ENCODE data around the gene PHOSPHO1. TPM values are rescaled to one million over a fixed set of nuclear protein-coding genes. Genes with fewer than 3 reads are reported as not detected.
"Not testable (repeated sequence)": the region's sequence is repeated elsewhere in the genome, so short reads cannot be mapped to it uniquely, and the experiment has no call there.

PHOSPHO1 gene
- total RNA-seq, 1 experiment from 2014 or later = 98.3 TPM

DNA sequence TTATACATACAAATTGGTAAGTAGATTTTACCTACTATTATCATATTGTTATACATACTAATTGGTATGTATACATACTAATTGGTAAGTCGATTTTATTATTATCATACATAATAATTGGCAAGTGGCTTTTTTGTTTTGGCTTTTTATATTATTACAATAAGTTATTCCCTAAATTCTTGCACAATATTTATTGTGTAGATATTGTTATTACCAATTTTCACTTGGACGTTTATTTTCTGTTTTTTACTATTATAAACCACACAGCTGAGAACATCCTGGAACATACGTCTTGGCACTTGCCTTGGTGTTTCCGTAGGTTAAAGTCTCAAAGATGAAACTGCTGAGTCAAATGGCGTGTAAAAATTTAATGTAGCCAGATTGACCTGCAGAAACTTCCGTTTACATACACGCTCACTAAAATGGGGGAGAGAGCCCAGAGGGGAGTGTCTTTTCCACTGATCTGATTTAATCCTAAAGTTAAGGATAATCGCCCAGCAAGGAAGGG, 39.1 kb downstream of the PHOSPHO1 start:
- H3K9me3 ChIP-seq (ENCODE audit: low read depth, low read length, poor library complexity, severe bottlenecking) = no peaks in the 10 kb centered on the region
- ChIA-PET POLR2A (ENCODE audit: low non-redundant PET) (no interaction called here), CTCF (interaction anchor here (0.6 kb wide), 1 partner anchor 81 kb away, joined by 9 read pairs; no protein-coding TSS in a partner anchor)
- peak overlapping the region; percentile 82 for H3K4me3 ChIP-seq (ENCODE audit: low read depth, low read length, poor library complexity, severe bottlenecking)
- H3K27ac ChIP-seq (ENCODE audit: low read depth, low read length, poor library complexity, severe bottlenecking) = peak overlapping the region; percentile 99
- no peak for DNase-seq (ENCODE audit: low spot score)
- H3K27me3 ChIP-seq (replicated peaks; ENCODE audit: insufficient read depth, low read depth, low read length, poor library complexity) = no peaks in the 10 kb centered on the region
- TF ChIP-seq, protein P1, sequence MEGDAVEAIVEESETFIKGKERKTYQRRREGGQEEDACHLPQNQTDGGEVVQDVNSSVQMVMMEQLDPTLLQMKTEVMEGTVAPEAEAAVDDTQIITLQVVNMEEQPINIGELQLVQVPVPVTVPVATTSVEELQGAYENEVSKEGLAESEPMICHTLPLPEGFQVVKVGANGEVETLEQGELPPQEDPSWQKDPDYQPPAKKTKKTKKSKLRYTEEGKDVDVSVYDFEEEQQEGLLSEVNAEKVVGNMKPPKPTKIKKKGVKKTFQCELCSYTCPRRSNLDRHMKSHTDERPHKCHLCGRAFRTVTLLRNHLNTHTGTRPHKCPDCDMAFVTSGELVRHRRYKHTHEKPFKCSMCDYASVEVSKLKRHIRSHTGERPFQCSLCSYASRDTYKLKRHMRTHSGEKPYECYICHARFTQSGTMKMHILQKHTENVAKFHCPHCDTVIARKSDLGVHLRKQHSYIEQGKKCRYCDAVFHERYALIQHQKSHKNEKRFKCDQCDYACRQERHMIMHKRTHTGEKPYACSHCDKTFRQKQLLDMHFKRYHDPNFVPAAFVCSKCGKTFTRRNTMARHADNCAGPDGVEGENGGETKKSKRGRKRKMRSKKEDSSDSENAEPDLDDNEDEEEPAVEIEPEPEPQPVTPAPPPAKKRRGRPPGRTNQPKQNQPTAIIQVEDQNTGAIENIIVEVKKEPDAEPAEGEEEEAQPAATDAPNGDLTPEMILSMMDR (conservative IDR thresholded peaks at IDR 0.05; ENCODE audit: low read depth, low read length) = no peak
- no peak for TF ChIP-seq EZH2 (IDR thresholded peaks at IDR 0.05; ENCODE audit: borderline replicate concordance, low read depth, low read length, poor library complexity, severe bottlenecking)
- peaks cover 11% of the 10 kb centered on the region for H3K4me1 ChIP-seq (ENCODE audit: insufficient read depth, low read length, poor library complexity, severe bottlenecking)
- intact Hi-C loops (cut with micrococcal nuclease; ENCODE audit: unreplicated experiment) = loop anchor here (5.0 to 10.0 kb wide), 2 partner anchors 36 to 287 kb away; partner anchors contain the start of gene UBE2Z
- BruUV-seq (replicated peaks) = no TSS peak
- H3K36me3 ChIP-seq (ENCODE audit: insufficient read depth, low read length, poor library complexity, severe bottlenecking) = no peaks in the 10 kb centered on the region

DNA sequence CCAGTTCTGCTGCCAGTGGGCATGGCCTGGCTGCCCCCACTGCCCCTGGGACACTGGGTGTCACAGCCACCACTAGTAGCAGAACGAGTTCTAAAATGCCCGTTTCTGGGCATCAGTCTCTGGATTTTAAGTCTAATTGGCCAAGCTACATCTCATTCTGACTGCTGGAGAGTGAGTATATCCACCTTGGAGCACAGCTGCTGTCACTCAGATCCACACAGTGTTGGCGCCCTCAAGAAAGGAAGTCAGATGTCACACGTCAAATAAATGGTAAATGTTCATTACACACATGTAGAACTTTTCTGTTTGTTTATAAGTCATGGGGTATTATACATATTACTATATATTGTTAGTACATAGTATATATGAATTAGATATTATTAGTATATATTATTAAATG, 39.7 kb downstream of the PHOSPHO1 start:
- peak overlapping the region; percentile 82 for H3K4me3 ChIP-seq (ENCODE audit: low read depth, low read length, poor library complexity, severe bottlenecking)
- TF ChIP-seq EZH2 (IDR thresholded peaks at IDR 0.05; ENCODE audit: borderline replicate concordance, low read depth, low read length, poor library complexity, severe bottlenecking) = no peak
- TF ChIP-seq, protein P1 (conservative IDR thresholded peaks at IDR 0.05; ENCODE audit: low read depth, low read length) = no peak
- H3K27ac ChIP-seq (ENCODE audit: low read depth, low read length, poor library complexity, severe bottlenecking) = no peak overlapping the region
- intact Hi-C loops (cut with micrococcal nuclease; ENCODE audit: unreplicated experiment) = loop anchor here (5.0 to 10.0 kb wide), 2 partner anchors 36 to 286 kb away; partner anchors contain the start of gene UBE2Z
- H3K4me1 ChIP-seq (ENCODE audit: insufficient read depth, low read length, poor library complexity, severe bottlenecking) = peaks cover 11% of the 10 kb centered on the region
- no peaks in the 10 kb centered on the region for H3K27me3 ChIP-seq (replicated peaks; ENCODE audit: insufficient read depth, low read depth, low read length, poor library complexity)
- H3K9me3 ChIP-seq (ENCODE audit: low read depth, low read length, poor library complexity, severe bottlenecking) = no peaks in the 10 kb centered on the region
- no peaks in the 10 kb centered on the region for H3K36me3 ChIP-seq (ENCODE audit: insufficient read depth, low read length, poor library complexity, severe bottlenecking)
- BruUV-seq (replicated peaks) = no TSS peak
- ChIA-PET CTCF (no interaction called here), POLR2A (ENCODE audit: low non-redundant PET) (no interaction called here)
- DNase-seq (ENCODE audit: low spot score) = peak; percentile 18

DNA sequence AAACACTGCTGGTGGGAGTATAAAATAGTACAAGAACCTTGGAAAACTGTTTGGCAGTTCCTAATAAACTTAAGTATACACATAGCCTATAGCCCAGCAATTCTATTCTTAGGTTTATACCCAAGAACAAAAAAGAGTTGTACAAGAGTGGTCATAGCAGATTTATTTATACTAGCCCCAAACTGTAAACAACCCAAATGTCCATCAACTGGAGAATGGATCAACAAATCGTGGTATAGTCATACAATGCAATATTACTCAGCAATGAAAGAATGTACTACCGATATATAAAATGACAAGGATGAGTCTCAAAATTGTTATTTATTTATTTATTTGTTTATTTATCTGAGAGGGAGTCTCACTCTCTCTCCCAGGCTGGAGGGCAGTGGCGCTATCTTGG, 43.3 kb downstream of the PHOSPHO1 start:
- TF ChIP-seq, protein P1 (conservative IDR thresholded peaks at IDR 0.05; ENCODE audit: low read depth, low read length) = no peak
- TF ChIP-seq EZH2 (IDR thresholded peaks at IDR 0.05; ENCODE audit: borderline replicate concordance, low read depth, low read length, poor library complexity, severe bottlenecking) = no peak
- H3K4me3 ChIP-seq (ENCODE audit: low read depth, low read length, poor library complexity, severe bottlenecking) = no peak overlapping the region
- ChIA-PET CTCF (no interaction called here), POLR2A (ENCODE audit: low non-redundant PET) (no interaction called here)
- H3K27me3 ChIP-seq (replicated peaks; ENCODE audit: insufficient read depth, low read depth, low read length, poor library complexity) = no peaks in the 10 kb centered on the region
- no peaks in the 10 kb centered on the region for H3K9me3 ChIP-seq (ENCODE audit: low read depth, low read length, poor library complexity, severe bottlenecking)
- DNase-seq (ENCODE audit: low spot score) = no peak
- H3K36me3 ChIP-seq (ENCODE audit: insufficient read depth, low read length, poor library complexity, severe bottlenecking) = no peaks in the 10 kb centered on the region
- intact Hi-C loops (cut with micrococcal nuclease; ENCODE audit: unreplicated experiment) = no loop called here
- BruUV-seq (replicated peaks) = no TSS peak
- H3K27ac ChIP-seq (ENCODE audit: low read depth, low read length, poor library complexity, severe bottlenecking) = no peak overlapping the region
- H3K4me1 ChIP-seq (ENCODE audit: insufficient read depth, low read length, poor library complexity, severe bottlenecking) = no peaks in the 10 kb centered on the region

DNA sequence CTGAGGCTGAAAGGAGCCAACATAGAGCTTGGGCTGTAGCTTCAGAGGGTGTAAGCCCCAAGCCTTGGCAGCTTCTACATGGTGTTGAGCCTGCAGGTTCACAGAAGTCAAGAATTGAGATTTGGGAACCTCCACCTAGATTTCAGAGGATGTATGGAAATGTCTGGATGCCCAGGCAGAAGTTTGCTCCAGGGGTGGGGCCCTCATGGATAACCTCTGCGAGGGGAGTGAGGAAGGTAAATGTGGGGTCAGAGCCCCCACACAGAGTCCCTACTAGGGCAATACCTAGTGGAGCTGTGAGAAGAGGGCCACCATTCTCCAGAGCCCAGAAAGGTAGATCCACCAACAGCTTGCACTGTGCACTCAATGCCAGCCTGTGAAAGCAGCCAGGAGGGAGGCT, 45.2 kb downstream of the PHOSPHO1 start:
- H3K4me1 ChIP-seq (ENCODE audit: insufficient read depth, low read length, poor library complexity, severe bottlenecking); H3K27ac ChIP-seq (ENCODE audit: low read depth, low read length, poor library complexity, severe bottlenecking); H3K27me3 ChIP-seq (replicated peaks; ENCODE audit: insufficient read depth, low read depth, low read length, poor library complexity); BruUV-seq (replicated peaks); DNase-seq (ENCODE audit: low spot score); intact Hi-C loops (cut with micrococcal nuclease; ENCODE audit: unreplicated experiment); H3K36me3 ChIP-seq (ENCODE audit: insufficient read depth, low read length, poor library complexity, severe bottlenecking); H3K4me3 ChIP-seq (ENCODE audit: low read depth, low read length, poor library complexity, severe bottlenecking); CTCF ChIA-PET; H3K9me3 ChIP-seq (ENCODE audit: low read depth, low read length, poor library complexity, severe bottlenecking); POLR2A ChIA-PET (ENCODE audit: low non-redundant PET): not testable (repeated sequence)

DNA sequence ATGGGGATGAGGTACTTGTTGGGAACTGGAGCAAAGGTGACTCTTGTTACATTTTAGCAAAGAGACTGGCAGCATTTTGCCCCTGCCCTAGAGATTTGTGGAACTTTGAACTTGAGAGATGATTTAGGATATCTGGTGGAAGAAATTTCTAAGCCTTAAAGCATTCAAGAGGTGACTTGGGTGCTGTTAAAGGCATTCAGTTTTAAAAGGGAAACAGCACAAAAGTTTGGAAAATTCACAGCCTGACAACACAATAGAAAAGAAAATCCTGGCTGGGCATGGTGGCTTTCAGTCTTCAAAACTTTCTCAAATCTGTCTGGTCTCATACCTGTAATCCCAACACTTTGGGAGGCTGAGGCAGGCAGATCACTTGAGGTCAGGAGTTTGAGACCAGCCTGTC, 46.1 kb downstream of the PHOSPHO1 start:
- H3K27me3 ChIP-seq (replicated peaks; ENCODE audit: insufficient read depth, low read depth, low read length, poor library complexity); H3K36me3 ChIP-seq (ENCODE audit: insufficient read depth, low read length, poor library complexity, severe bottlenecking); CTCF ChIA-PET; intact Hi-C loops (cut with micrococcal nuclease; ENCODE audit: unreplicated experiment); H3K27ac ChIP-seq (ENCODE audit: low read depth, low read length, poor library complexity, severe bottlenecking); H3K9me3 ChIP-seq (ENCODE audit: low read depth, low read length, poor library complexity, severe bottlenecking); DNase-seq (ENCODE audit: low spot score); H3K4me3 ChIP-seq (ENCODE audit: low read depth, low read length, poor library complexity, severe bottlenecking); POLR2A ChIA-PET (ENCODE audit: low non-redundant PET); BruUV-seq (replicated peaks); H3K4me1 ChIP-seq (ENCODE audit: insufficient read depth, low read length, poor library complexity, severe bottlenecking): not testable (repeated sequence)

Data from A673 (cell line).